ENCODE measurements around the gene CORO7.
"Not testable (repeated sequence)": the region's sequence is repeated elsewhere in the genome, so short reads cannot be mapped to it uniquely, and the experiment has no call there.

CORO7 gene

GRCh38 chr16:4336701-4337539 lies 79.5 kb downstream of the CORO7 start:
- ATAC-seq (no peak), DNase-seq (no peak)

- ATAC-seq: no peak
- DNase-seq: no peak
These were observed 81.5 kb downstream of the CORO7 start for GRCh38 chr16:4334724-4335495.

GRCh38 chr16:4333714-4334113 lies 82.7 kb downstream of the CORO7 start:
- ATAC-seq: not testable (repeated sequence)

GRCh38 chr16:4333308-4333638 lies 83.1 kb downstream of the CORO7 start:
- ATAC-seq: no peak
- DNase-seq: no peak

More at GRCh38 chr16:4333714-4334113, 82.7 kb downstream of the CORO7 start:
- DNase-seq: not testable (repeated sequence)

GRCh38 chr16:4332623-4333307 lies 83.6 kb downstream of the CORO7 start:
- DNase-seq (no peak), ATAC-seq (no peak)

GRCh38 chr16:4332083-4332482 lies 84.3 kb downstream of the CORO7 start:
- ATAC-seq: no peak

GRCh38 chr16:4330277-4330874 lies 86.0 kb downstream of the CORO7 start:
- ATAC-seq (peak; percentile 79), DNase-seq (peak; percentile 89)

More at GRCh38 chr16:4332083-4332482, 84.3 kb downstream of the CORO7 start:
- no peak for DNase-seq

GRCh38 chr16:4328782-4329775 lies 87.3 kb downstream of the CORO7 start:
- DNase-seq: no peak
- ATAC-seq: no peak

- ATAC-seq (peak; percentile 63), DNase-seq (peak; percentile 66)
These were observed 88.2 kb downstream of the CORO7 start for GRCh38 chr16:4328046-4328781.

- ATAC-seq: peak; percentile 21
These were observed 88.9 kb downstream of the CORO7 start for GRCh38 chr16:4327386-4328045.

GRCh38 chr16:4325253-4325758 lies 91.1 kb downstream of the CORO7 start:
- ATAC-seq: no peak
- DNase-seq: no peak

More at GRCh38 chr16:4327386-4328045, 88.9 kb downstream of the CORO7 start:
- no peak for DNase-seq

- no peak for ATAC-seq
- no peak for DNase-seq
These were observed 91.7 kb downstream of the CORO7 start for GRCh38 chr16:4324492-4325252.

GRCh38 chr16:4323845-4324488 lies 92.4 kb downstream of the CORO7 start:
- ATAC-seq (no peak), DNase-seq (no peak)

GRCh38 chr16:4323071-4323844 lies 93.1 kb downstream of the CORO7 start:
- no peak for ATAC-seq

GRCh38 chr16:4322121-4323052 lies 94.0 kb downstream of the CORO7 start:
- ATAC-seq: no peak
- DNase-seq: no peak

More at GRCh38 chr16:4323071-4323844, 93.1 kb downstream of the CORO7 start:
- DNase-seq: no peak
